ENCODE measurements around the gene APOA5. TPM values are rescaled to one million over a fixed set of nuclear protein-coding genes. Genes with fewer than 3 reads are reported as not detected.
A peak's percentile ranks its signal among the peaks of the same experiment; 100 is the strongest.

APOA5 gene
- total RNA-seq, 2 experiments from 2014 or later = not detected

GRCh38 chr11:116840224-116840745, 48.6 kb upstream of the APOA5 start:
- no TSS peak for BruUV-seq (replicated peaks)
- no peak for TF ChIP-seq EZH2phosphoT487 (IDR thresholded peaks at IDR 0.05; ENCODE audit: borderline replicate concordance, low read depth, low read length)
- peak; percentile 61; the same call in 1 of the 2 replicates for TF ChIP-seq CTCF (conservative IDR thresholded peaks at IDR 0.05; ENCODE audit: low read length)
- DNase-seq (ENCODE audit: low spot score) = peak; percentile 25
- H3K4me1 ChIP-seq (ENCODE audit: insufficient read depth, low read length, poor library complexity, severe bottlenecking) = peaks cover 11% of the 10 kb centered on the region
- H2AFZ ChIP-seq (ENCODE audit: low read length) = no peak overlapping the region
- no peak overlapping the region for H3K27ac ChIP-seq (ENCODE audit: low read depth, low read length, poor library complexity, severe bottlenecking)
- no peaks in the 10 kb centered on the region for H3K9me2 ChIP-seq (ENCODE audit: insufficient read depth, low read length)
- ChIA-PET CTCF (ENCODE audit: unreplicated experiment) (no interaction called here), POLR2A (interaction anchor here (0.6 to 1.6 kb wide), 2 partner anchors 47 to 70 kb away, joined by 3 to 4 read pairs; no protein-coding TSS in a partner anchor)
- H3K79me2 ChIP-seq (ENCODE audit: insufficient read depth, low read depth, low read length) = no peaks in the 10 kb centered on the region
- peaks cover 21% of the 10 kb centered on the region for H3K36me3 ChIP-seq (ENCODE audit: insufficient read depth, low read length)
- no peaks in the 10 kb centered on the region for H3K9me3 ChIP-seq (ENCODE audit: low read length)
- no peak overlapping the region for H3K4me3 ChIP-seq (ENCODE audit: low read depth, low read length, poor library complexity, severe bottlenecking)
- H4K20me1 ChIP-seq (ENCODE audit: insufficient read depth, low read length) = no peaks in the 10 kb centered on the region
- no peak overlapping the region for H3K4me2 ChIP-seq (ENCODE audit: low read length)
- intact Hi-C loops (cut with micrococcal nuclease; ENCODE audit: unreplicated experiment) = no loop called here

- CTCF ChIA-PET (ENCODE audit: unreplicated experiment) = no interaction called here
- Histone ChIP-seq H3K4me2 (ENCODE audit: low read length) (no peak overlapping the region), H3K79me2 (ENCODE audit: insufficient read depth, low read depth, low read length) (no peaks in the 10 kb centered on the region), H3K9me2 (ENCODE audit: insufficient read depth, low read length) (no peaks in the 10 kb centered on the region), H3K27ac (ENCODE audit: low read depth, low read length, poor library complexity, severe bottlenecking) (no peak overlapping the region), H3K36me3 (ENCODE audit: insufficient read depth, low read length) (peaks cover 7% of the 10 kb centered on the region; the same call in 1 of the 2 replicates), H3K4me1 (ENCODE audit: insufficient read depth, low read length, poor library complexity, severe bottlenecking) (peaks cover 13% of the 10 kb centered on the region), H2AFZ (ENCODE audit: low read length) (no peak overlapping the region), H4K20me1 (ENCODE audit: insufficient read depth, low read length) (no peaks in the 10 kb centered on the region), H3K9me3 (ENCODE audit: low read length) (no peaks in the 10 kb centered on the region), H3K4me3 (ENCODE audit: low read depth, low read length, poor library complexity, severe bottlenecking) (no peak overlapping the region)
- no TSS peak for BruUV-seq (replicated peaks)
- intact Hi-C loops (cut with micrococcal nuclease; ENCODE audit: unreplicated experiment) = loop anchor here (5.0 kb wide), 1 partner anchor 46 kb away; the partner anchor contains the start of gene APOA5
- no peak for DNase-seq (ENCODE audit: low spot score)
- POLR2A ChIA-PET = interaction anchor here (0.6 to 1.6 kb wide), 2 partner anchors 45 to 267 kb away, joined by 3 to 4 read pairs; no protein-coding TSS in a partner anchor
- TF ChIP-seq EZH2phosphoT487 (IDR thresholded peaks at IDR 0.05; ENCODE audit: borderline replicate concordance, low read depth, low read length) (no peak), CTCF (conservative IDR thresholded peaks at IDR 0.05; ENCODE audit: low read length) (no peak)
These were observed 46.8 kb upstream of the APOA5 start for GRCh38 chr11:116838321-116839084.
